HEK293 (cell line): ENCODE data around the gene FASN.

Experiments used
- CTCF ChIA-PET: fragments of 350-600 bp; formaldehyde crosslinking; extraction: SDS; loops from one replicate; lab custom pipeline; 2021; ENCODE audit warnings: antibody characterized with exemption; lab: Yijun Ruan, JAX
- POLR2A ChIA-PET: fragments of 300-600 bp; formaldehyde crosslinking; extraction: SDS; loops from one replicate; lab custom pipeline; 2020; ENCODE audit warnings: antibody characterized with exemption, inconsistent platforms; lab: Yijun Ruan, JAX
- H3K27ac ChIP-seq: fragments of 200-500 bp; sonication (Bioruptor generic); 2 replicates; pipeline ENCODE4 v1.5.1; 2014; ENCODE audit warnings: low read depth, low read length, control low read depth, inconsistent platforms; ENCODE audit errors: extremely low read depth
- H3K36me3 ChIP-seq, 2 experiments: fragments of 200-500 bp in 1 of 2; sonication (Bioruptor generic) in 1 of 2; 1 replicate in 1 of 2; 2 replicates in 1 of 2; pipeline ENCODE4 v1.5.1; 2014 to 2017; ENCODE audit warnings: inconsistent platforms in 2 of 2, low read length in 2 of 2; ENCODE audit not compliant: control insufficient read depth in 2 of 2, insufficient read depth in 1 of 2
- H3K4me1 ChIP-seq: fragments of 200-500 bp; sonication (Bioruptor generic); 2 replicates; pipeline ENCODE4 v1.5.1; 2014; ENCODE audit warnings: mild to moderate bottlenecking, low read length, inconsistent platforms; ENCODE audit not compliant: control insufficient read depth, insufficient read depth
- H3K4me3 ChIP-seq: 2 replicates; pipeline ENCODE4 v1.5.1; 2011; ENCODE audit warnings: low read depth, mild to moderate bottlenecking, control low read depth, low read length, moderate library complexity
- H3K9me3 ChIP-seq: fragments of 200-500 bp; sonication (Bioruptor generic); 2 replicates; pipeline ENCODE4 v1.5.1; 2014; ENCODE audit warnings: low read depth, low read length, inconsistent platforms; ENCODE audit not compliant: control insufficient read depth, insufficient read depth
- GLIS1 ChIP-seq: fragments of 450-650 bp; formaldehyde crosslinking; IDR thresholded peaks from 2 replicates; pipeline ENCODE4 v1.5.1; 2016; ENCODE audit warnings: missing biosample characterization, missing genetic modification characterization
- KLF1 ChIP-seq: fragments of 450-650 bp; formaldehyde crosslinking; IDR thresholded peaks from 2 replicates; pipeline ENCODE4 v1.5.1; 2016; ENCODE audit warnings: missing biosample characterization, missing genetic modification characterization
- KLF16 ChIP-seq: fragments of 450-650 bp; formaldehyde crosslinking; IDR thresholded peaks from 2 replicates; pipeline ENCODE4 v1.5.1; 2017; ENCODE audit warnings: missing biosample characterization, missing genetic modification characterization
- KLF7 ChIP-seq: fragments of 450-650 bp; formaldehyde crosslinking; IDR thresholded peaks from 2 replicates; pipeline ENCODE4 v1.5.1; 2016; ENCODE audit warnings: missing biosample characterization, missing genetic modification characterization, borderline replicate concordance
- PRDM10 ChIP-seq: fragments of 450-650 bp; formaldehyde crosslinking; IDR thresholded peaks from 2 replicates; pipeline ENCODE4 v1.5.1; 2016; ENCODE audit warnings: missing biosample characterization, missing genetic modification characterization
- REST ChIP-seq: fragments of 450-650 bp; formaldehyde crosslinking; IDR thresholded peaks from 2 replicates; pipeline ENCODE4 v1.5.1; 2016; ENCODE audit warnings: missing biosample characterization, missing genetic modification characterization
- SCRT2 ChIP-seq: fragments of 450-650 bp; formaldehyde crosslinking; IDR thresholded peaks from 2 replicates; pipeline ENCODE4 v1.5.1; 2016; ENCODE audit warnings: missing biosample characterization, missing genetic modification characterization
- SP3 ChIP-seq: fragments of 450-650 bp; formaldehyde crosslinking; IDR thresholded peaks from 2 replicates; pipeline ENCODE4 v1.5.1; 2016; ENCODE audit warnings: missing biosample characterization, missing genetic modification characterization
- ZBTB17 ChIP-seq: fragments of 450-650 bp; formaldehyde crosslinking; IDR thresholded peaks from 2 replicates; pipeline ENCODE4 v1.5.1; 2016; ENCODE audit warnings: missing biosample characterization, missing genetic modification characterization
- ZBTB8A ChIP-seq: fragments of 450-650 bp; formaldehyde crosslinking; IDR thresholded peaks from 2 replicates; pipeline ENCODE4 v1.5.1; 2016; ENCODE audit warnings: missing biosample characterization, missing genetic modification characterization
- ZNF184 ChIP-seq: fragments of 450-650 bp; IDR thresholded peaks from 2 replicates; pipeline ENCODE4 v1.5.1; 2018; ENCODE audit warnings: missing biosample characterization, mild to moderate bottlenecking, missing genetic modification characterization
- ZNF211 ChIP-seq: fragments of 450-650 bp; formaldehyde crosslinking; IDR thresholded peaks from 2 replicates; pipeline ENCODE4 v1.5.1; 2016; ENCODE audit warnings: low read depth, missing biosample characterization, missing genetic modification characterization
- ZNF350 ChIP-seq: fragments of 450-650 bp; formaldehyde crosslinking; IDR thresholded peaks from 2 replicates; pipeline ENCODE4 v1.5.0; 2017; ENCODE audit warnings: missing biosample characterization, mild to moderate bottlenecking, missing genetic modification characterization
- ZNF514 ChIP-seq: fragments of 450-650 bp; formaldehyde crosslinking; IDR thresholded peaks from 2 replicates; pipeline ENCODE4 v1.5.1; 2016; ENCODE audit warnings: missing biosample characterization, missing genetic modification characterization
- ZNF530 ChIP-seq: fragments of 450-650 bp; formaldehyde crosslinking; IDR thresholded peaks from 2 replicates; pipeline ENCODE4 v1.5.1; 2016; ENCODE audit warnings: low read depth, missing biosample characterization, missing genetic modification characterization
- ZNF544 ChIP-seq: fragments of 450-650 bp; formaldehyde crosslinking; IDR thresholded peaks from 2 replicates; pipeline ENCODE4 v1.5.0; 2017; ENCODE audit warnings: missing biosample characterization, missing genetic modification characterization
- ZNF560 ChIP-seq: fragments of 450-650 bp; formaldehyde crosslinking; IDR thresholded peaks from 2 replicates; pipeline ENCODE4 v1.5.1; 2017; ENCODE audit warnings: missing biosample characterization, missing genetic modification characterization, borderline replicate concordance
- ZNF701 ChIP-seq: fragments of 450-650 bp; formaldehyde crosslinking; IDR thresholded peaks from 2 replicates; pipeline ENCODE4 v1.5.1; 2016; ENCODE audit warnings: missing biosample characterization, missing genetic modification characterization
- ZNF777 ChIP-seq: fragments of 450-650 bp; formaldehyde crosslinking; IDR thresholded peaks from 2 replicates; pipeline ENCODE4 v1.5.1; 2017; ENCODE audit warnings: missing biosample characterization, missing genetic modification characterization, borderline replicate concordance
- TF ChIP-seq, protein P1 (sequence below): fragments of 450-650 bp; formaldehyde crosslinking; IDR thresholded peaks from 2 replicates; pipeline ENCODE4 v1.5.1; 2016; ENCODE audit warnings: missing biosample characterization, missing genetic modification characterization
- TF ChIP-seq, protein P2 (sequence below): fragments of 450-650 bp; formaldehyde crosslinking; IDR thresholded peaks from 2 replicates; pipeline ENCODE4 v1.5.1; 2017; ENCODE audit warnings: missing biosample characterization, mild to moderate bottlenecking, missing genetic modification characterization, moderate library complexity
- TF ChIP-seq, protein P3 (sequence below): fragments of 450-650 bp; IDR thresholded peaks from 2 replicates; pipeline ENCODE4 v1.5.1; 2018; ENCODE audit warnings: missing biosample characterization, mild to moderate bottlenecking, missing genetic modification characterization

The FASN gene

DNA sequence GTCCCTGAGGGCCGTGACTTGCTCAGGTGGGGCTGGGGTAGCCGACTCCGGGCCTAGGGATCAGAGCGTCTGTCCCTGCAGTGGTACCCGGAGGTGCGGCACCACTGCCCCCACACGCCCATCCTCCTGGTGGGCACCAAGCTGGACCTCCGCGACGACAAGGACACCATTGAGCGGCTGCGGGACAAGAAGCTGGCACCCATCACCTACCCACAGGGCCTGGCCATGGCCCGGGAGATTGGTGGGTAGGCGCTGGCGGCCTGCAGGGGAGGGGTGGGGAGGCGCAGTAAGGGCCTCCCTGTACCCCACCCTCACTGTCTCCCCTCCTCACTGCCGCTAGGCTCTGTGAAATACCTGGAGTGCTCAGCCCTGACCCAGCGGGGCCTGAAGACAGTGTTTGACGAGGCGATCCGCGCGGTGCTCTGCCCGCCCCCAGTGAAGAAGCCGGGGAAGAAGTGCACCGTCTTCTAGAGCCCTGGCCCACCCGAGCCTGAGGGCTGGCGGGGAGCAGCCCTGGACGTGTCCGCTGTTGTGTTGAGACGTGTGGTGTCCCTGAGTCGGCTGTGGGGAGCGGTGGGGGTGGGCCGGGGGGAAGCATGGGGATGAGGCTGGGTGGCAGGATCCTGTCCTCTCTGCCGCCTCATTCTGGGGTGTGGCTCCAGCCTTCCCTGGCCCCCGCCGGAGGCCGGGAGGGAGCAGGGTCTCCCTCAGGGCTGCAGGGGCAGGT lies 64.5 kb downstream of the FASN start (continued):
- no peak for TF ChIP-seq PRDM10 (tag by site-specific recombination)
- no peak for TF ChIP-seq ZNF530 (tag by site-specific recombination)

- POLR2A ChIA-PET, result interaction anchor here (0.8 to 6.0 kb wide), 6 partner anchors 11 to 72 kb away, joined by 3 to 56 read pairs (median 19); partner anchors contain the start of genes CENPX, GPS1, LRRC45 and RFNG
- TF ChIP-seq ZNF350 (no peak), ZNF544 (tag by site-specific recombination) (no peak), ZNF560 (tag by site-specific recombination) (no peak), SP3 (tag by site-specific recombination) (peak; percentile 84), ZNF184 (tag by site-specific recombination) (no peak), SCRT2 (peak; percentile 38; the same call in 1 of the 2 replicates), ZNF514 (no peak), ZNF701 (tag by site-specific recombination) (no peak), GLIS1 (peak; percentile 75), KLF1 (tag by site-specific recombination) (peak; percentile 98), ZBTB17 (no peak), ZNF777 (tag by site-specific recombination) (no peak), KLF16 (tag by site-specific recombination) (no peak), REST (tag by site-specific recombination) (peak; percentile 47; the same call in 1 of the 2 replicates), ZBTB8A (tag by site-specific recombination) (peak; percentile 96), ZNF211 (tag by site-specific recombination) (no peak), KLF7 (peak; percentile 62; the same call in 1 of the 2 replicates)
- TF ChIP-seq, protein P1, sequence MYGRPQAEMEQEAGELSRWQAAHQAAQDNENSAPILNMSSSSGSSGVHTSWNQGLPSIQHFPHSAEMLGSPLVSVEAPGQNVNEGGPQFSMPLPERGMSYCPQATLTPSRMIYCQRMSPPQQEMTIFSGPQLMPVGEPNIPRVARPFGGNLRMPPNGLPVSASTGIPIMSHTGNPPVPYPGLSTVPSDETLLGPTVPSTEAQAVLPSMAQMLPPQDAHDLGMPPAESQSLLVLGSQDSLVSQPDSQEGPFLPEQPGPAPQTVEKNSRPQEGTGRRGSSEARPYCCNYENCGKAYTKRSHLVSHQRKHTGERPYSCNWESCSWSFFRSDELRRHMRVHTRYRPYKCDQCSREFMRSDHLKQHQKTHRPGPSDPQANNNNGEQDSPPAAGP (tag by site-specific recombination), result peak; percentile 67; the same call in 1 of the 2 replicates
- TF ChIP-seq, protein P2, sequence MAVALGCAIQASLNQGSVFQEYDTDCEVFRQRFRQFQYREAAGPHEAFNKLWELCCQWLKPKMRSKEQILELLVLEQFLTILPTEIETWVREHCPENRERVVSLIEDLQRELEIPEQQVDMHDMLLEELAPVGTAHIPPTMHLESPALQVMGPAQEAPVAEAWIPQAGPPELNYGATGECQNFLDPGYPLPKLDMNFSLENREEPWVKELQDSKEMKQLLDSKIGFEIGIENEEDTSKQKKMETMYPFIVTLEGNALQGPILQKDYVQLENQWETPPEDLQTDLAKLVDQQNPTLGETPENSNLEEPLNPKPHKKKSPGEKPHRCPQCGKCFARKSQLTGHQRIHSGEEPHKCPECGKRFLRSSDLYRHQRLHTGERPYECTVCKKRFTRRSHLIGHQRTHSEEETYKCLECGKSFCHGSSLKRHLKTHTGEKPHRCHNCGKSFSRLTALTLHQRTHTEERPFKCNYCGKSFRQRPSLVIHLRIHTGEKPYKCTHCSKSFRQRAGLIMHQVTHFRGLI (tag by site-specific recombination), result no peak
- TF ChIP-seq, protein P3, sequence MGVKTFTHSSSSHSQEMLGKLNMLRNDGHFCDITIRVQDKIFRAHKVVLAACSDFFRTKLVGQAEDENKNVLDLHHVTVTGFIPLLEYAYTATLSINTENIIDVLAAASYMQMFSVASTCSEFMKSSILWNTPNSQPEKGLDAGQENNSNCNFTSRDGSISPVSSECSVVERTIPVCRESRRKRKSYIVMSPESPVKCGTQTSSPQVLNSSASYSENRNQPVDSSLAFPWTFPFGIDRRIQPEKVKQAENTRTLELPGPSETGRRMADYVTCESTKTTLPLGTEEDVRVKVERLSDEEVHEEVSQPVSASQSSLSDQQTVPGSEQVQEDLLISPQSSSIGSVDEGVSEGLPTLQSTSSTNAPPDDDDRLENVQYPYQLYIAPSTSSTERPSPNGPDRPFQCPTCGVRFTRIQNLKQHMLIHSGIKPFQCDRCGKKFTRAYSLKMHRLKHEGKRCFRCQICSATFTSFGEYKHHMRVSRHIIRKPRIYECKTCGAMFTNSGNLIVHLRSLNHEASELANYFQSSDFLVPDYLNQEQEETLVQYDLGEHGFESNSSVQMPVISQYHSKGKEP (tag by site-specific recombination), result no peak
Measured at GRCh38 chr17:82031885-82032627, 66.0 kb downstream of the FASN start.

More at GRCh38 chr17:82031885-82032627, 66.0 kb downstream of the FASN start:
- Histone ChIP-seq H3K9me3 (no peaks in the 10 kb centered on the region), H3K4me1 (peaks cover 10% of the 10 kb centered on the region), H3K4me3 (peak overlapping the region; percentile 37), H3K36me3 (peaks cover 0 to 65% of the 10 kb centered on the region in 2 experiments; a peak in 1 of 3 replicates), H3K27ac (peak overlapping the region; percentile 84)
- CTCF ChIA-PET, result interaction anchor here (3.6 kb wide), 1 partner anchor 11 kb away, joined by 32 read pairs; the partner anchor contains the start of genes CENPX and LRRC45
